DND-41 (cell line): ENCODE data around the gene RHOU.

Experiments used
- EZH2 ChIP-seq: IDR thresholded peaks from 3 replicates; pipeline ENCODE4 v1.6.1; 2012; ENCODE audit warnings: borderline replicate concordance, low read depth, mild to moderate bottlenecking, moderate library complexity, low read length, inconsistent platforms; ENCODE audit not compliant: severe bottlenecking
- TF ChIP-seq, protein P1 (sequence below): IDR thresholded peaks from 2 replicates; pipeline ENCODE4 v1.5.1; 2012; ENCODE audit warnings: borderline replicate concordance, low read length, moderate library complexity, mild to moderate bottlenecking; ENCODE audit not compliant: poor library complexity, severe bottlenecking; ENCODE audit errors: extremely low read depth

DNA sequence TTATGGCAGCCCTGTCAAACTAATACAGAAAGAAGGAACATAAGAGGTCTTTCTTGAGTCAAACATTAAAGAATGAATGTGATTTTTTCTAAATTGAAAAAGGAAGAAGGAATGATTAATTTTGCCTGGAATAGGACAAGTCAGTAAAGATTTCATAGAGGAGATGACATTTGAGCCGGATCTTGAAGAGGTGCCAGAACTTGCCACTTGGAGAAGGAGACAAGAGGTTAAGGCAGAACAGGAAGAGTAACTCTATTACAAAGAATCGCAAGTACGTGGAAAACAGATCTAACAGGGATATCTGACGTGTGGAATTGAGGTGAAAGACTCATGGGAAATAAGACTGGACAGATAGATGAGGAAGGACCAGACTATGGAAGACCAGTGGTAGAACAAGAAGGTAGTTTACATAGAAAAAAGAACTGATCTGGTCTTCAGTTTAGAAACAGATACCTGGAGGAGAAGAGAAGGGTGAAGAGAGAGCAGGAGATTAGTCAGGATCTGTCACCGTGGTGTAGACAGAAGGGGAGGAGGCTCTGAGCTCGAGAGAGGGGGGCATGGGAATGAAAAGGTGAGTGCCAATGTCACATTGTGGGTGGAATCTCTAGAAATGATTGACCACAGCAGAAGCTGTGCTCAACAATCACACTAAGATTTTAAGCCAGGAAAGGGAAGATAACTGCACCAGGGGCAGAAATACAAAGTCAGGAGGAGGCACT is 32.5 kb downstream of the RHOU start:
- TF ChIP-seq, protein P1, sequence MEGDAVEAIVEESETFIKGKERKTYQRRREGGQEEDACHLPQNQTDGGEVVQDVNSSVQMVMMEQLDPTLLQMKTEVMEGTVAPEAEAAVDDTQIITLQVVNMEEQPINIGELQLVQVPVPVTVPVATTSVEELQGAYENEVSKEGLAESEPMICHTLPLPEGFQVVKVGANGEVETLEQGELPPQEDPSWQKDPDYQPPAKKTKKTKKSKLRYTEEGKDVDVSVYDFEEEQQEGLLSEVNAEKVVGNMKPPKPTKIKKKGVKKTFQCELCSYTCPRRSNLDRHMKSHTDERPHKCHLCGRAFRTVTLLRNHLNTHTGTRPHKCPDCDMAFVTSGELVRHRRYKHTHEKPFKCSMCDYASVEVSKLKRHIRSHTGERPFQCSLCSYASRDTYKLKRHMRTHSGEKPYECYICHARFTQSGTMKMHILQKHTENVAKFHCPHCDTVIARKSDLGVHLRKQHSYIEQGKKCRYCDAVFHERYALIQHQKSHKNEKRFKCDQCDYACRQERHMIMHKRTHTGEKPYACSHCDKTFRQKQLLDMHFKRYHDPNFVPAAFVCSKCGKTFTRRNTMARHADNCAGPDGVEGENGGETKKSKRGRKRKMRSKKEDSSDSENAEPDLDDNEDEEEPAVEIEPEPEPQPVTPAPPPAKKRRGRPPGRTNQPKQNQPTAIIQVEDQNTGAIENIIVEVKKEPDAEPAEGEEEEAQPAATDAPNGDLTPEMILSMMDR: no peak
- TF ChIP-seq EZH2: no peak
